ENCODE measurements around the gene CFI.

The CFI gene

DNA sequence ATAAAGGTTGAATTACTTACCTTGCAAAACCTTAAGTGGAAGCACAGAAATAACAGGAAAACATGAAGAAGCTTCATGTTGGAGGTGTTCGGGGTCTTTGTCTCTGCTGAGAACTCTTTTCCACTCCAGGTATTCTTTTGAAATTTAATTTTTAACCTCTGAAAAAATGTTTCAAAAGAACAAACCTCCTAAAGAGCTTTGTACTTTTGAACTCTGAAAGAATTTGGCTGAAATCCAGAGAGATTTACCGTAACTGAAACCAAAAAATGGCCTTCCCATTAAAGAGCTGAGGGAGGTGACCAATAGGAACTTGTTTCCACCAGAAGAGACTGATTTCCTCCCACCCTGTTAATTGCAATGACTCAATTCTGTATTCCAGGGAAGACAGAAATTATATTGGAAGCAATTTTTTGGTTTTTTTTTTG is at the start of gene CFI:
CFI (minus strand) TSS at position 105 of the 425 bp plus-strand sequence; CDS start at position 77, 28 bp downstream.
- DNase-seq, result no peak

DNA sequence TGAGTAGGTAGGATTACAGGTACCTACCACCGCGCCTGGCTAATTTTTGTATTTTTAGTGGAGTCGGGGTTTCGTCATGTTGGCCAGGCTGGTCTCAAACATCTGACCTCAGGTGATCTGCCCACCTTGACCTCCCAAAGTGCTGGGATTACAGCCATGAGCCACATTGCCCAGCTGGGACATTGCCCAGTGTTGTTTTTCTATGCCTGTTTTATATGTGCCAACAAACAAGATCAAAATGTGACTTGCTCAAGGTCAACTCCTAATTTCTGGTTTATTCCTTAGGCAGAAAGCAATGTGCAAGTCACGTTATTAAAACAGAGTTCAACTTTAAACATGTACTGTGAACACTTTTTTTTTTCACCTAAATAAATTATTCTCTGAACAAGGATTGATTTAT is 48.8 kb upstream of the CFI start:
- no peak for DNase-seq

DNA sequence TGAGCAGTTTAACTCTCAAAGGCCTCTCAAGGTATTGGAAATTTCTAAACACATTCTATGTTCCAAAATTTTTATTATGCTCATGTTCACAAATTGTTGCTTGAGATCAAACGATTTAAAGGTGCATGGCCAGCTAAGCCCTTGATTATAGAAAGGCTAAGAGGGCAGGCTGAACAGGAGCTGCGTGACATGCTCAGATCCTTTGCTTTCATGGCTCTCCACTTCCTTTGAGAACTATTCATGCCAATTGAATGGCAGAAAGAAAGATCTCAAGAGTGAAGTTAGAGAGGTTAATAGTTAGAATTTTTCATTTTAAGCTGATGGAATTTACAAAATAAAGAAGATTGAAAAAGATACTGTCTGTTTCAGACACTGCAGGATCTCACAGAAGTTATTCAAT is 46.7 kb upstream of the CFI start:
- DNase-seq, result no peak

DNA sequence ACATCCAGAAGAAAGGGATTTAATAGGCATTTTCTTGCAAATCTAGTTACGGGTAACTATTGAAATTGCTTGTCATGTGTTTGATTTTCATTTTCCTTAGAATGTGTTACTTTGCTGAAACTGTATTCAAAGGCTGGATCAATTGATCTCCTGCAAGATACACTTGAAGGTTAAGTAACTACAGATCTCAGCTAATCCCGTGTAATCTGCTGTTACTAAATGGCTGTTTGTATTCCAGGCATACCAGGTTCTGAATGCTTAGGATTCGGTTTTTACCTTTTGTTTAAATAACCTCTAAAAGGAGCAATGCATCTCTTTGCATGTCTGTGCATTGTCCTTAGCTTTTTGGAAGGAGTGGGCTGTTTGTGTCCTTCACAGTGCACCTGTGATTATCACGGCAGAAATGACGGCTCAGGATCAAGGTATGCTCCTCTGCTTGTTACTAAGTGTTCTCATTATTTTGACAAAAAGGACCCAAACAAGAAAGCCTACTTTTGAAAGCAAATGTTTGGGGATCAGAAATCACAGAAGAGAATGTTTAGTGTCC is 46.2 kb upstream of the CFI start, which contains the start of gene LRIT3:
LRIT3 (plus strand) TSS at position 212 of the 547 bp plus-strand sequence; CDS start at position 307, 95 bp downstream.
- DNase-seq, result no peak

GRCh38 chr4:109846395-109847098 is 44.7 kb upstream of the CFI start:
- no peak for DNase-seq

GRCh38 chr4:109836985-109837384 is 35.2 kb upstream of the CFI start:
- no peak for DNase-seq

- no peak for DNase-seq
Measured at GRCh38 chr4:109833756-109834155, 32.0 kb upstream of the CFI start.

- no peak for DNase-seq
Measured at GRCh38 chr4:109827672-109828071, 25.9 kb upstream of the CFI start, which contains the start of gene RRH. Gene RRH, plus strand, starts transcription at chr4:109827972. Its CDS starts 56 bp downstream, at chr4:109828028.

GRCh38 chr4:109826719-109827118 is 24.9 kb upstream of the CFI start:
- DNase-seq, result peak in 1 of 2 experiments; percentile 27

DNA sequence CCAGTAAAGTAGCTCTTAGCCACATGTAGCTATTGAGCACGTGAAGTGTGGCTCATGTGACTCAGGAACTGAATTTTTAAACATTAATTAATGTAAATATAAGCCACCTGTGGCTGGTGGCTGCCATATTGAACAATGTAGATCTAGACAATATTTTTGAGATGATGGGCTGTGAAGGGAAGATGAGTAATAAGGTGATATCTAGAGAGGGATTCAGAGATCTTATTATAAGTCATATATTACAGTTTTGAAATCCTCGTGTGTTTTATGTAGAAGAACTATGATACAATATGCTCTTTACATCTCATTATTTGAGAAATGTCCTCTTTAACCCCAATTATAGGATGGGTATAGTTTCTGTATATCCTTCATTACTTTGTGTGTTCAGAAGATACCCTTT is 19.4 kb upstream of the CFI start:
- DNase-seq, result no peak

GRCh38 chr4:109820563-109820962 is 18.8 kb upstream of the CFI start:
- no peak for DNase-seq

- DNase-seq, result no peak
Measured at GRCh38 chr4:109818268-109818667, 16.5 kb upstream of the CFI start.

- DNase-seq, result no peak
Measured at GRCh38 chr4:109816894-109817293, 15.1 kb upstream of the CFI start.

- DNase-seq, result no peak
Measured at GRCh38 chr4:109816082-109816442, 14.3 kb upstream of the CFI start.

DNA sequence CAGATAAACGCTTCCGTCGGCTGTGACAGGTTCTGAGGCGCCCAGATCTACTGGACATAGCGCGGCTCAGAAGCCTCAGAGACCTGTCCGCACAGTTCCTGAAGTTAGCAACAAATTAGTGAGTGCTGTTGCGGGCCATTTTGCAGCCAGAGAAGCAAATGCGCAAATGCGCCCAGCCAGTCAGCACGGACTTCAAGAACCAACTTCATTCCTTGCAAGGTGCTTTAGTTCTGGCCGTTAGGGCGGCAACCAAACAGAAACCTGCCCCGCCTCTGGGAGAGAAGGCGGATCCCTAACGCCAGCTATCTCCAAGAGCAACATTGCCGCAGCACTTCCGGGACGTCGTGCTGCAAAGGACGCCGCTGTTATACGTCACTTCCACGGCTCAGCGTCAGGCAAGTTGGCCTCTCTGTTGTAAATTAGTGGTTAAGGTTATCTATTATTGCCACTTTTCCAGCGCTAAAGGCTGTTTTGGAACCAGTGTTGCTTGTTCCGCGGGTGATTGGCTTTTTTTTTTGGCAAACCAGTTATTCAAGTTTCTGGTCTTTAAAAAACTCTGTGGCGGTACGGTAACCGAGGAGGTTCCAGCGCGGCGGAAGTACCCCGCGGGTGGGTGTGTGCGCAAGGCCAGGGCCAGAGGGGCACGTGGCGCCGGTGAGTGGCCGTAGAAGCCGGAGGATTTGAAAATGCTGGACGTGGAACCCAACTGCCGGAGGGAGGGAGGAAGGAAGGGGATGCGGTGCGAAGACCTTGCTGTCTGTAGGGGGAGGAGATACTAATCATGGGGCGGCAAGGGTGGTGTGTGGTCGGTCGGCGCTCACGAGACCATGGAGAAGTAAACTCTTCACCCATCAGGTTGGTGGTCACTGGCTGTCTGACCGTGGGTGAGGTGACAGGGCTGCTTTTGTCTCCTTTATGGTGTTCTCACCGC is 13.6 kb upstream of the CFI start, which contains the start of gene GAR1:
GAR1 (plus strand) TSS at position 612 of the 931 bp plus-strand sequence. CDS start 403 bp downstream, outside the sequence.
- peak; percentile 77 to 86 for DNase-seq

DNA sequence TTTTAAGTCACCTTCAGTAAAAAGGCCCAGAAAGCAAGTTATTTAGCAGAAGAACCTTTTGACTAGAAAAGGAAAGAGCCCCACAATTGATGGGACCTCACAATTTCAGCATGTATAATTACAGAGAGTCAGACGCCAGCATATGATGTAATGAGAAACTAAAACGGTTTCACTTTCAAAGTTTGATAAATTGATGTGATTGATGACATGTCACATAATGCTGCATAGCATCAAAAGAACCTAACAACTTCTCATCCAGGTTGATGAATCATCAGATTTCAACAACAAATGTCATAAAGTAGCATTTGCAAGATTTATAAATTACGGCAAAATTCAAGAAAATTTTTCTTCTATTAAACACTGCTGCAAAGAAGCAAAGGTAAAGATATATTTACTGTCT is 9.9 kb upstream of the CFI start:
- DNase-seq, result no peak

DNA sequence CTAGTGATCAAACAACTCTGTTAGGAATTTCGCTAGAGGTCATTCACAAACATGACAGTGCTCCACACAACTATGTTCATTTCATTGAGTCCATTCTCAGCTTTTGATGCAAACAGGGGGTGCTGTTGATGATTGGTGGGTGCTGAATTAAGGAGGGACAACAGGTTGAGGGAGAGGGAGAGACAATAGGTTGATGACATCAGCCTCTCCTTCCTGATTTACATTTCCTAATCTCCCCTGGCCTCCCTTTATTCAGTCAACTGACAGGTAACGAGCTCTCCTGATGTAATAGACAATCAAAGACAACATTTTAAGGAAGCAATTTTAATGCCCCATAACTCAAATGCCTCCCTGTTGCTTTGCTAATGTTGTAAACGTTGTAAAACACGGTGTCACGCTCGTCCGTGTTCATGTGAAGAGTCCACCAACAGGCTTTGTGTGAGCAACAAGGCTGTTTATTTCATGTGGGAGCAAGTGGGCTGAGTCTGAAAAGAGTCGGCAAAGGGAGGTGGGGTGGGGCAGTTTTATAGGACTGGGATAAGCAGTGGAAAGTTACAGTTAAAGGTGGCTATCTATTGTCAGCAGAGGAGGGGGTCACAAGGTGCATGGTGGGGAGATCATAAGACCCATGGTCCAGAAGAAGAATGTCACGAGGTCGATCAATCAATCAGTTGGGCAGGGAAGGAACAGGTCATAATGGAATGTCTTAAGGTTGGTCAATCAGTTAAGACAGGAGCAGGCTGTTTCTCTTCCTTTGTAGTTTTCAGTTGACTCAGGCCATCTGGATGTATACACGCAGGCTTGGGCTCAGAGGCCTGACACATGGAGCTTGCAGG is 9.0 kb upstream of the CFI start:
- DNase-seq, result no peak

GRCh38 chr4:109809655-109810054 is 7.9 kb upstream of the CFI start:
- no peak for DNase-seq

DNA sequence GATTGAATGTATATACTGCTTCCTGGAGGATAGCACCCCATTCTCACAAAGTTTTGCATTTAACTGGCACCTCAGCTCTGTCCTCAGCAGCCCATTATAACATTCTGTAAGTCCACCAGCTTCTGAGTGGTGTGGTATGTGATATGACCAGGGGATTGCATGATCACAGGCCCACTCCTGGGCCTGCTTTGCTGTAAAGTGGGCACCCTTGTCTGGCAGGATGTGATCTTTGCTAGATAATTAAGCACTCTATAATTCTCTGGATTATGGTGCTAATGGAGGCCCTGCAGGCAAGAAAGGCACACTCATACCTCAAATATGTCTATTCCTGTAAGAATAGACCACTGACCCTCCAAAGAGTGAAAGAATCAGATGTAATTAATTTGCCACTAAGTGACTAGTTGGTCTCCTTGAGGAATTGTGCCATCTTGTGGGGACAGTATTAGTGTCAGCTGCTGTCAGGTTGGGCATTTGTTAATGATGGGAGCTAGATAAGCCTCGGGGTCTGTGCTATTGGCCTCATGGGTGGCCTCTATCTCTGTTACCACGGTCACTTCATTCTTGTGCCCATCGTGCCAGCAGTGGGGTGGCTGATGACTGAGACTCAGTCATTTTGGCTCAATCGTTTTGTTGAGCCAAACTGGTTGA is 2.2 kb upstream of the CFI start:
- DNase-seq, result peak in 1 of 2 experiments; percentile 40

DNA sequence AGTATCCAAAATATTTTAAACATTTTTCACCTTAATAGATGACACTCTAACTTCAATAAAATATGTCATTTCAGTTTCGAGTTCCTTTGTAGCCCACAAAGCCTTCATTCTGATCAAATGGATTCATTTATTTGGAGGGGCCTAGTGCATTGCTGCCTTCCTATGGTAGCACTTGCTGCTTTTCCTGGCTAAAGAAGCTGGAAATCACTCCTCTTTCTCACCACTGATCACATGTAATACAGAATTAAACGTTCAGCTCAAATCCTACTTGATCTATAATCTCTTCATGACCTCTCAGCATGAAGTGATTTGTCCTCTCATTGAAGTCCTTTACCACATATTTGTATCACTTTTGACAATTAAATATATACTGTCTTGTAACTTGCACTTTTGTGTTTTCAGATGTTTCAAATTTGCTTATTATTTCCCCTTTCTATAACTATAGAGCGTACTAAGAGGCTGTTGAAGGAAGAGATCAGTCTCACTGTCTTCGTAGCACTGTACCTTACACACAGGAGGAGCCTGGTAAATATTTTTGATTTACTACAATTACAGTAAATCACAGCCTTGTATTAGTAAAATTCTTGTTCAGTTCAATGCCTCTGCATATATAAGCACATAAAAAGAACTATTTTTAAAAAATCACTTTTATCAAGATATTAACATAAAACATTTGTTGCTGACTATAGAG is 555 bp downstream of the CFI start:
- no peak for DNase-seq

GRCh38 chr4:109798866-109799265 is 2.9 kb downstream of the CFI start:
- DNase-seq, result no peak

Data from SW 1271 (cell line).